ENCODE measurements around the gene KCNIP1. TPM values are rescaled to one million over a fixed set of nuclear protein-coding genes. Genes with fewer than 3 reads are reported as not detected.

The KCNIP1 gene
- polyA plus RNA-seq, 1 donor = 2.8 TPM

DNA sequence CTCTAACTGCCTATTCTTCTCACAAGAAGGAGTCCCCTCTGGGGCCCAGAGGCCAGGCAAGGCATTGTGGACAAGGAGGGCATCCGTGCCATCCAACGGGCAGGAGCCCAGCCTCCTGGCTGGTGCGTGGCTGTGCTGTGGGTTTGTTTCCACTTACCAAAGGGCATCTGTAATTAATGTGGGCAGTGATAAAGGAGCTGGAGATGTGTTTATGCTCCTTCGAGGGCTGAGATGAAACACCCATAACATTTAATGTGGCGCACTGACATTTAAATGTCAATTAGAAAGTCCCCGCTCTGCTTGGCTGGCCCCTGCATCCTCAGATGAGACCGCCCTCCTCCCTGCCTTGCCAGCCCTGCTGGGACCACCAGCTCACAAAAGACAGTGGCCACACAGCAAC is 57.1 kb downstream of the KCNIP1 start:
- H3K27me3 ChIP-seq (ENCODE audit: control insufficient read depth, insufficient read depth, low read length) = peaks cover 2% of the 10 kb centered on the region
- WGBS (ENCODE audit: insufficient coverage, low lambda C conversion rate) = no CpG with 5 or more reads among the region's 7 CpGs
- no peak for DNase-seq
- H3K4me3 ChIP-seq (ENCODE audit: low read length) = no peak overlapping the region
- H3K4me1 ChIP-seq (ENCODE audit: control insufficient read depth, insufficient read depth, low read length) = no peaks in the 10 kb centered on the region
- no peaks in the 10 kb centered on the region for H3K36me3 ChIP-seq (ENCODE audit: control insufficient read depth, insufficient read depth, low read length)
- no peak overlapping the region for H3K27ac ChIP-seq (ENCODE audit: low read length)
- no peaks in the 10 kb centered on the region for H3K9me3 ChIP-seq (ENCODE audit: control insufficient read depth, low read depth, low read length)

- Histone ChIP-seq H3K27me3 (ENCODE audit: control insufficient read depth, insufficient read depth, low read length) (no peaks in the 10 kb centered on the region), H3K9me3 (ENCODE audit: control insufficient read depth, low read depth, low read length) (no peaks in the 10 kb centered on the region), H3K27ac (ENCODE audit: low read length) (no peak overlapping the region), H3K4me3 (ENCODE audit: low read length) (no peak overlapping the region), H3K36me3 (ENCODE audit: control insufficient read depth, insufficient read depth, low read length) (no peaks in the 10 kb centered on the region), H3K4me1 (ENCODE audit: control insufficient read depth, insufficient read depth, low read length) (no peaks in the 10 kb centered on the region)
- WGBS (ENCODE audit: insufficient coverage, low lambda C conversion rate) = no CpG with 5 or more reads among the region's 6 CpGs
- no peak for DNase-seq
Observed at GRCh38 chr5:170562166-170562874, 58.5 kb downstream of the KCNIP1 start.

DNA sequence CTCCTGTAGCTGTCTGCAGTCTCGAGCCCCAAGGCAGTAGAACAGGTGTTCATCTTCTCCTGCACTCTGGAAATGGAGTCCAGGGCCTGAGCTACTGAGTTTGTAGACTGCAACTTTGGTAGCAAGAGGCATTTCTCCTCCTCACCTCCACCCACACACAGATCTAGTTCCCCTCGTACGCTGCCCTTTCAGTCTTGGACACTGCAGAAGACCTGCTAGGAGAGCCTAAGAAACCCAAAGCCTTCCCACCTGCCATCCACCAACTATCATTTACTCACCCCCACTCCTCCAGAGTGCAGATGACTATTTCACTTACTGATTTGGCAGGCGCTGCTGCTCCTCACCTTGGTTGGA is 59.0 kb downstream of the KCNIP1 start:
- no peaks in the 10 kb centered on the region for H3K36me3 ChIP-seq (ENCODE audit: control insufficient read depth, insufficient read depth, low read length)
- DNase-seq = no peak
- no peak overlapping the region for H3K27ac ChIP-seq (ENCODE audit: low read length)
- no peaks in the 10 kb centered on the region for H3K9me3 ChIP-seq (ENCODE audit: control insufficient read depth, low read depth, low read length)
- H3K4me1 ChIP-seq (ENCODE audit: control insufficient read depth, insufficient read depth, low read length) = no peaks in the 10 kb centered on the region
- H3K4me3 ChIP-seq (ENCODE audit: low read length) = no peak overlapping the region
- no CpG with 5 or more reads among the region's 4 CpGs for WGBS (ENCODE audit: insufficient coverage, low lambda C conversion rate)
- H3K27me3 ChIP-seq (ENCODE audit: control insufficient read depth, insufficient read depth, low read length) = no peaks in the 10 kb centered on the region

DNA sequence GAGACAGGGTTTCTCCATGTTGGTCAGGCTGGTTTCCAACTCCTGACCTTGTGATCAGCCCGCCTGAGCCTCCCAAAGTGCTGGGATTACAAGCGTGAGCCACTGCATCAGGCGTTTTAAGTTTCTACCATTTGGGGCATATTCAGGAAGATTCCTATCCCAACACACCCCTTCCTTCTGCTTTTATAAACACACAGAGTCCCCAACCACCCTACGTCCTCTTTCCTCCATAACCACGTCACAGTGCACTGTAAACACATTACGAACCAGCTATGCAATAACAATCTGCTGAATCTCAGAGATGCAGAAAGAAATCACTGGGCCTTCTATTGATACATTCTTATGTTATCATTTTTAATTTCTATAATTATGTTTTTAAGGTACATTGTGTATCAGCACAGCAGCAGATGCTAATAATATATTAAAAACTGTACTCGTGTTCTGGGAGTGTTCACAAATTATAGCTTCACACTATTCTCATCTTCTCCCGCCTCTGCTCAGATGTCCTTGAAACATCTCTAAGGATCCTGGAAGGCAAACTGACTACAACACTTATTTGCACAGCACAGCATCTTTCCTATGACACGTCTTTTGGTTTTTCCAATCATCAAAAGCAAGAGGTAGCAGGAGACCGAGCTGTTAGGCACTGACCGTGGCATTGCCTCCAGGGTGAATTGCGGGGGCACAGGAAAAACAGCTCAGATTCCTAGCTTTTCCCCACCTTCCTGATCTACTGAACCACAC is 60.2 kb downstream of the KCNIP1 start:
- Histone ChIP-seq H3K4me1 (ENCODE audit: control insufficient read depth, insufficient read depth, low read length) (no peaks in the 10 kb centered on the region), H3K27me3 (ENCODE audit: control insufficient read depth, insufficient read depth, low read length) (no peaks in the 10 kb centered on the region), H3K27ac (ENCODE audit: low read length) (no peak overlapping the region), H3K36me3 (ENCODE audit: control insufficient read depth, insufficient read depth, low read length) (no peaks in the 10 kb centered on the region), H3K9me3 (ENCODE audit: control insufficient read depth, low read depth, low read length) (no peaks in the 10 kb centered on the region), H3K4me3 (ENCODE audit: low read length) (no peak overlapping the region)
- DNase-seq = no peak
- 77% methylated on average over 2 of the region's 12 CpGs for WGBS (ENCODE audit: insufficient coverage, low lambda C conversion rate)

DNA sequence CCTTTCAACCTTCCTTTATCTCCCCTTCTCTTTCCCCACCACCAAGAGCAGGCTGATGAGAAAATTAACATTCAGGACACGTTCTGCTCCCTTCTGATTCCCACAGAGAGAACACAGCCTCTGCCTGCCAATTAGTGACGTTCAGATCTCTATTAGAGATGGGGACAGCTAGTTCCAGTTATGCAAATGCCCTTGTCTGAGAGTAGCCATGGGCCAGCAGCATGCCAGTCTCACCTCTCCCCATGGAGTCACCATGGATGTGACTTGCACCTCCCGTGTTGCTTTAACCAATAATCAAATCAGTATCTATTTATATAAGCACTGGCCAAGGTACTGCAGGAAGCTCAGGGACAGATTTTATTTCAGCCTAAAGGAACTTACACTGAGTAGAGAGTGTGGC is 61.3 kb downstream of the KCNIP1 start:
- DNase-seq = no peak
- WGBS (ENCODE audit: insufficient coverage, low lambda C conversion rate) = no CpG with 5 or more reads among the region's 3 CpGs
- Histone ChIP-seq H3K4me3 (ENCODE audit: low read length) (no peak overlapping the region), H3K9me3 (ENCODE audit: control insufficient read depth, low read depth, low read length) (no peaks in the 10 kb centered on the region), H3K4me1 (ENCODE audit: control insufficient read depth, insufficient read depth, low read length) (no peaks in the 10 kb centered on the region), H3K27me3 (ENCODE audit: control insufficient read depth, insufficient read depth, low read length) (no peaks in the 10 kb centered on the region), H3K27ac (ENCODE audit: low read length) (no peak overlapping the region), H3K36me3 (ENCODE audit: control insufficient read depth, insufficient read depth, low read length) (no peaks in the 10 kb centered on the region)

GRCh38 chr5:170569101-170569500 is 65.3 kb downstream of the KCNIP1 start:
- no peak for DNase-seq
- Histone ChIP-seq H3K27ac (ENCODE audit: low read length) (no peak overlapping the region), H3K36me3 (ENCODE audit: control insufficient read depth, insufficient read depth, low read length) (no peaks in the 10 kb centered on the region), H3K4me1 (ENCODE audit: control insufficient read depth, insufficient read depth, low read length) (no peaks in the 10 kb centered on the region), H3K9me3 (ENCODE audit: control insufficient read depth, low read depth, low read length) (no peaks in the 10 kb centered on the region), H3K4me3 (ENCODE audit: low read length) (no peak overlapping the region), H3K27me3 (ENCODE audit: control insufficient read depth, insufficient read depth, low read length) (no peaks in the 10 kb centered on the region)
- WGBS (ENCODE audit: insufficient coverage, low lambda C conversion rate) = no CpG with 5 or more reads among the region's 5 CpGs

DNA sequence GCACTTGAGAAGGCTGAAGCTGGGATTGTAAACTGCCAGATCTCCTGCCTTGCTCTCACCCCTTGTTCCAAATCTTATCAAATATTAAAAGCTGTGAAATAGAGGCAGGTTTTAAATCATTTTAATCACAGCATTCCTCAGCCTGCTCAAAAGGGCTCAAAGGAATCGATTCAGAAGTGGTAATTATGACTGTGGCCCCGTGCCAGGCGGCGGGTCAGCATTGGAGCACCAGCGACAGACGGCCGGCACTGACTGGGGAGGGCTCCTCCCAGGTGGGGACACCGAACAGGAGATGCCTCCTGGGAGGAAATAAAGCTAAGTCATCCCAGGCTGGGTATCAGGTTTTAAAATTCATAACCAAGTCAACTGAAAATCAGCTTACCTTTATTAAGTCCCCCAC is 66.7 kb downstream of the KCNIP1 start:
- Histone ChIP-seq H3K9me3 (ENCODE audit: control insufficient read depth, low read depth, low read length) (no peaks in the 10 kb centered on the region), H3K4me3 (ENCODE audit: low read length) (no peak overlapping the region), H3K4me1 (ENCODE audit: control insufficient read depth, insufficient read depth, low read length) (no peaks in the 10 kb centered on the region), H3K27ac (ENCODE audit: low read length) (no peak overlapping the region), H3K27me3 (ENCODE audit: control insufficient read depth, insufficient read depth, low read length) (peaks cover 2% of the 10 kb centered on the region), H3K36me3 (ENCODE audit: control insufficient read depth, insufficient read depth, low read length) (no peaks in the 10 kb centered on the region)
- WGBS (ENCODE audit: insufficient coverage, low lambda C conversion rate) = no CpG with 5 or more reads among the region's 8 CpGs
- no peak for DNase-seq

DNA sequence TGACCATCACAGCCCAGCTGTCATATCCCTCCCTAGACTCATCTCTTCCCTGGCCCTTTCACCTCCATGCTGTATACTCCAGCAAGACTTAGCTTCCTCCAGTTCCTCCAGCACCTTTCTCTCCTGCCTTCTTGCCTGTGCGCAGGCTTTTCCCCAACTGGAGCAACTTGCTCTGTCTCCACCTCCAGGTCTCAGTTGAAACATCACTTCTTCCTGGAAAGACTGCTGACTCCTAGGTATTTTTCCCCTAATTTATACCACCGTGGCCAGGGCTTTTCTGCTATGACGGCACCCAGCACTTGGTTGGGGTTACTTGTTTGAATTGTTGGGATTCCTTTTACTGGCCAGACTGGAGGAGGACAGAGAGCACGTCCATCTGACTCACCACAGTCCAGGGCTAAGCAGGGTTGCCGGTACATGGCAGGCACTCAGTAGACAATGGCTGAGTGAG is 67.5 kb downstream of the KCNIP1 start:
- Histone ChIP-seq H3K27me3 (ENCODE audit: control insufficient read depth, insufficient read depth, low read length) (peaks cover 2% of the 10 kb centered on the region), H3K36me3 (ENCODE audit: control insufficient read depth, insufficient read depth, low read length) (no peaks in the 10 kb centered on the region), H3K27ac (ENCODE audit: low read length) (no peak overlapping the region), H3K4me1 (ENCODE audit: control insufficient read depth, insufficient read depth, low read length) (no peaks in the 10 kb centered on the region), H3K9me3 (ENCODE audit: control insufficient read depth, low read depth, low read length) (no peaks in the 10 kb centered on the region), H3K4me3 (ENCODE audit: low read length) (no peak overlapping the region)
- DNase-seq = no peak
- no CpG with 5 or more reads among the region's 5 CpGs for WGBS (ENCODE audit: insufficient coverage, low lambda C conversion rate)

- no peak overlapping the region for H3K27ac ChIP-seq (ENCODE audit: low read length)
- WGBS (ENCODE audit: insufficient coverage, low lambda C conversion rate) = no CpG with 5 or more reads among the region's 16 CpGs
Observed at GRCh38 chr5:170571875-170572852, 68.3 kb downstream of the KCNIP1 start.

GRCh38 chr5:170573114-170573513 is 69.3 kb downstream of the KCNIP1 start:
- H3K9me3 ChIP-seq (ENCODE audit: control insufficient read depth, low read depth, low read length) = no peaks in the 10 kb centered on the region
- no peak overlapping the region for H3K27ac ChIP-seq (ENCODE audit: low read length)
- no peaks in the 10 kb centered on the region for H3K4me1 ChIP-seq (ENCODE audit: control insufficient read depth, insufficient read depth, low read length)
- no peak for DNase-seq
- no peak overlapping the region for H3K4me3 ChIP-seq (ENCODE audit: low read length)
- WGBS (ENCODE audit: insufficient coverage, low lambda C conversion rate) = no CpG with 5 or more reads among the region's 4 CpGs
- no peaks in the 10 kb centered on the region for H3K36me3 ChIP-seq (ENCODE audit: control insufficient read depth, insufficient read depth, low read length)
- peaks cover 2% of the 10 kb centered on the region for H3K27me3 ChIP-seq (ENCODE audit: control insufficient read depth, insufficient read depth, low read length)

More at GRCh38 chr5:170571875-170572852, 68.3 kb downstream of the KCNIP1 start:
- H3K4me1 ChIP-seq (ENCODE audit: control insufficient read depth, insufficient read depth, low read length) = no peaks in the 10 kb centered on the region
- no peaks in the 10 kb centered on the region for H3K36me3 ChIP-seq (ENCODE audit: control insufficient read depth, insufficient read depth, low read length)
- no peak overlapping the region for H3K4me3 ChIP-seq (ENCODE audit: low read length)
- peaks cover 2% of the 10 kb centered on the region for H3K27me3 ChIP-seq (ENCODE audit: control insufficient read depth, insufficient read depth, low read length)
- no peak for DNase-seq
- H3K9me3 ChIP-seq (ENCODE audit: control insufficient read depth, low read depth, low read length) = no peaks in the 10 kb centered on the region
